ENCODE data around the gene IFI6. TPM values are rescaled to one million over a fixed set of nuclear protein-coding genes. Genes with fewer than 3 reads are reported as not detected.

Gene IFI6
- total and polyA plus RNA-seq, 2 of the 4 experiments (the other 2 are of a cell fraction): 7.3 to 16.8 TPM

GRCh38 chr1:27618341-27619082, 53.5 kb downstream of the IFI6 start:
- Histone ChIP-seq H2AFZ (replicated peaks; ENCODE audit: low read length, poor library complexity) (no peak overlapping the region), H4K5ac (ENCODE audit: low read depth, low read length) (no peak overlapping the region), H3K4me3 (ENCODE audit: insufficient read depth, low read depth, low read length) (no peak overlapping the region), H3K4me1 (ENCODE audit: control insufficient read depth, insufficient read depth, low read length) (no peaks in the 10 kb centered on the region), H3K4me2 (ENCODE audit: low read depth, low read length) (no peak overlapping the region), H3K18ac (ENCODE audit: low read depth, low read length) (no peak overlapping the region), H3K23ac (ENCODE audit: low read depth, low read length) (no peak overlapping the region), H3K27me3 (ENCODE audit: control insufficient read depth, insufficient read depth, low read length) (peaks cover 19% of the 10 kb centered on the region), H2BK20ac (ENCODE audit: low read depth, low read length) (no peak overlapping the region), H3K79me1 (ENCODE audit: low read depth in 1 of 2, low read length in 2 of 2) (no peaks in the 10 kb centered on the region), H3K4ac (ENCODE audit: low read depth, low read length) (no peak overlapping the region), H3K14ac (replicated peaks; ENCODE audit: low read depth, low read length) (no peak overlapping the region), H3K9me1 (ENCODE audit: insufficient read depth, low read length) (no peaks in the 10 kb centered on the region), H3K9ac (ENCODE audit: low read depth, low read length) (no peak overlapping the region), H2AK5ac (ENCODE audit: low read depth, low read length) (no peak overlapping the region), H2BK120ac (ENCODE audit: low read depth, low read length) (no peak overlapping the region), H3K36me3 (ENCODE audit: control insufficient read depth, insufficient read depth, low read length) (no peaks in the 10 kb centered on the region), H2AK9ac (replicated peaks; ENCODE audit: low read depth, low read length, poor library complexity) (no peak overlapping the region), H2BK15ac (ENCODE audit: low read depth, low read length) (no peak overlapping the region), H3K27ac (ENCODE audit: insufficient read depth, low read length) (no peak overlapping the region), H4K91ac (ENCODE audit: insufficient read depth, low read depth, low read length) (no peak overlapping the region), H4K20me1 (ENCODE audit: insufficient read depth, low read length) (no peaks in the 10 kb centered on the region), H3K9me3 (ENCODE audit: control insufficient read depth, insufficient read depth, low read length) (no peaks in the 10 kb centered on the region), H4K8ac (ENCODE audit: low read depth in 2 of 2, low read length in 2 of 2) (no peak overlapping the region), H3K56ac (ENCODE audit: extremely low read depth, insufficient read depth, low read length) (no peak overlapping the region), H2BK5ac (ENCODE audit: low read depth, low read length, poor library complexity, severe bottlenecking) (no peak overlapping the region)
- intact Hi-C loops (cut with micrococcal nuclease) (no loop called here), dilution Hi-C loops (cut with HindIII; ENCODE audit: low sequenced_read_pairs, unreplicated experiment) (no loop called here), in situ Hi-C loops (cut with MboI; ENCODE audit: low sequenced_read_pairs) (no loop called here)
- no TSS peak for BruUV-seq (replicated peaks)
- DNase-seq (no peak), ATAC-seq (ENCODE audit: low read depth) (no peak)
- TF ChIP-seq CHD1 (IDR thresholded peaks at IDR 0.05; ENCODE audit: low read depth, low read length) (no peak), BHLHE40 (IDR thresholded peaks at IDR 0.05; ENCODE audit: low read depth, low read length) (no peak), MAZ (IDR thresholded peaks at IDR 0.05; ENCODE audit: borderline replicate concordance, low read depth, low read length) (no peak)
- WGBS, 2 experiments (ENCODE audit: extremely low coverage in 2 of 2, insufficient read length in 1 of 2): 70% methylated on average over 12 of the region's 14 CpGs; no CpG with 5 or more reads in 1 of the 2 experiments
- POLR2A ChIA-PET (ENCODE audit: unreplicated experiment): no interaction called here
- CTCF ChIA-PET: interaction anchor here (1.3 kb wide), 1 partner anchor 10 kb away, joined by 3 read pairs; no protein-coding TSS in a partner anchor
